ENCODE measurements around the gene ACSS3. TPM values are rescaled to one million over a fixed set of nuclear protein-coding genes. Genes with fewer than 3 reads are reported as not detected.

ACSS3 gene
- polyA plus RNA-seq, 1 donor (not counting 4 experiments of a cell fraction or from before 2014, with no cell fraction given): 0.30 TPM

DNA sequence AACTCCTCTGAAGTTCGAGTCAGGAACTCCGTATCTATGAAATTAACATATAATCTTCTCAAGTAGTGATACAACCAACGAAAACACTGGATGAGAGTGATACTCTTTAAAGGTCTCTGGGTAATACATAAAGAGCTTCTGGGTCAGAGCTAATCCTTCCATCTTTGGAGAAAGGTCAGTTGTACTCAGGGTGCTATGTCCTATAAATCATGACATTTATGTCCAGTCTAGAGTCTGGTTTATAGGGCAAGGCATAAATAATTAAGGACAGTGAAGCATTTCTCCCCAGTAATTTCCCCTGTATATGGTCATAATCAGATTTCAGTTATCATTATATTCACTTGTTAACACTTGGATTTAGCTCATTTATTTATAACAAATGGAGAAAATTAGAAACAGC, 90.6 kb downstream of the ACSS3 start:
- DNase-seq (ENCODE audit: low read depth, low spot score): no peak
- H4K20me1 ChIP-seq (ENCODE audit: control insufficient read depth, extremely low read depth, insufficient read depth, low read length): no peaks in the 10 kb centered on the region
- FAIRE-seq: no peak
- no peaks in the 10 kb centered on the region for H3K9me3 ChIP-seq (ENCODE audit: control insufficient read depth, low read depth, low read length)
- no peaks in the 10 kb centered on the region for H3K36me3 ChIP-seq (ENCODE audit: control insufficient read depth in 2 of 2, extremely low read depth in 1 of 2, insufficient read depth in 2 of 2, low read length in 2 of 2)
- no peak overlapping the region for H2AFZ ChIP-seq (ENCODE audit: control insufficient read depth, low read length)
- H3K27me3 ChIP-seq (ENCODE audit: control insufficient read depth, extremely low read depth, insufficient read depth, low read length): no peaks in the 10 kb centered on the region
- peaks cover 22% of the 10 kb centered on the region for H3K4me1 ChIP-seq (ENCODE audit: control insufficient read depth, extremely low read depth, insufficient read depth, low read length)
- no peak overlapping the region for H3K4me3 ChIP-seq (ENCODE audit: control insufficient read depth in 2 of 3, extremely low read depth in 1 of 3, insufficient read depth in 2 of 3, low read depth in 1 of 3, low read length in 3 of 3)
- TF ChIP-seq, protein P1, sequence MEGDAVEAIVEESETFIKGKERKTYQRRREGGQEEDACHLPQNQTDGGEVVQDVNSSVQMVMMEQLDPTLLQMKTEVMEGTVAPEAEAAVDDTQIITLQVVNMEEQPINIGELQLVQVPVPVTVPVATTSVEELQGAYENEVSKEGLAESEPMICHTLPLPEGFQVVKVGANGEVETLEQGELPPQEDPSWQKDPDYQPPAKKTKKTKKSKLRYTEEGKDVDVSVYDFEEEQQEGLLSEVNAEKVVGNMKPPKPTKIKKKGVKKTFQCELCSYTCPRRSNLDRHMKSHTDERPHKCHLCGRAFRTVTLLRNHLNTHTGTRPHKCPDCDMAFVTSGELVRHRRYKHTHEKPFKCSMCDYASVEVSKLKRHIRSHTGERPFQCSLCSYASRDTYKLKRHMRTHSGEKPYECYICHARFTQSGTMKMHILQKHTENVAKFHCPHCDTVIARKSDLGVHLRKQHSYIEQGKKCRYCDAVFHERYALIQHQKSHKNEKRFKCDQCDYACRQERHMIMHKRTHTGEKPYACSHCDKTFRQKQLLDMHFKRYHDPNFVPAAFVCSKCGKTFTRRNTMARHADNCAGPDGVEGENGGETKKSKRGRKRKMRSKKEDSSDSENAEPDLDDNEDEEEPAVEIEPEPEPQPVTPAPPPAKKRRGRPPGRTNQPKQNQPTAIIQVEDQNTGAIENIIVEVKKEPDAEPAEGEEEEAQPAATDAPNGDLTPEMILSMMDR (optimal IDR thresholded peaks at IDR 0.05 in 1 of 3, IDR thresholded peaks at IDR 0.05 in 1 of 3, conservative IDR thresholded peaks at IDR 0.05 in 1 of 3; ENCODE audit: extremely low read depth in 1 of 3, insufficient read depth in 2 of 3, low read length in 3 of 3): no peak
- no peak for TF ChIP-seq EZH2 (IDR thresholded peaks at IDR 0.05; ENCODE audit: low read length)
- dilution Hi-C loops (cut with MboI; ENCODE audit: extremely low pct_ligation_motif_present, low sequenced_read_pairs): no loop called here
- H3K9me1 ChIP-seq (ENCODE audit: control insufficient read depth, extremely low read depth, insufficient read depth, low read length): no peaks in the 10 kb centered on the region
- no peak overlapping the region for H3K4me2 ChIP-seq (ENCODE audit: control insufficient read depth, extremely low read depth, insufficient read depth, low read depth, low read length)
- no peak overlapping the region for H3K9ac ChIP-seq (ENCODE audit: control insufficient read depth, extremely low read depth, insufficient read depth, low read length)
- H3K79me2 ChIP-seq (ENCODE audit: control insufficient read depth, insufficient read depth, low read length): no peaks in the 10 kb centered on the region
- H3K27ac ChIP-seq (ENCODE audit: control insufficient read depth, insufficient read depth, low read length): no peak overlapping the region

DNA sequence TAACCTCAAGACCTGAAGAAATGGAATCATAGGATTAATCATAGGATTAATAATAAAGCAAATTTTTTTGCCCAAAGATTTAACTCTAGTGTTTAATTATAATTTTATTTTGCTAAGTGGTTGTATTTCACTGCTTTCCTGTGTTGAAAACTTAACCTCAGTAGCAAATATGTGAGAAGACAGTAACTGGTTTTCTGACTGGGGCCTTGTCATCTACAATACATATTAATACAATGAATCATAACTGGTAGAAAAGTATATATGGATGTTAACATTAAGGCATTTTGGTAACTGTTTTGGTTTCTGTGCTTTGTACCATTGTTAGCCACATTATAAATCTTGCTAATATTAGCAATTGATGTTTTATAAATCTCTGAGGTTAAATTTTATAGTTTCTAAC, 92.2 kb downstream of the ACSS3 start:
- no peaks in the 10 kb centered on the region for H3K27me3 ChIP-seq (ENCODE audit: control insufficient read depth, extremely low read depth, insufficient read depth, low read length)
- no peak for DNase-seq (ENCODE audit: low read depth, low spot score)
- H3K4me2 ChIP-seq (ENCODE audit: control insufficient read depth, extremely low read depth, insufficient read depth, low read depth, low read length): no peak overlapping the region
- peaks cover 22% of the 10 kb centered on the region for H3K4me1 ChIP-seq (ENCODE audit: control insufficient read depth, extremely low read depth, insufficient read depth, low read length)
- no peaks in the 10 kb centered on the region for H3K9me1 ChIP-seq (ENCODE audit: control insufficient read depth, extremely low read depth, insufficient read depth, low read length)
- no peak for FAIRE-seq
- H3K9me3 ChIP-seq (ENCODE audit: control insufficient read depth, low read depth, low read length): no peaks in the 10 kb centered on the region
- H3K36me3 ChIP-seq (ENCODE audit: control insufficient read depth in 2 of 2, extremely low read depth in 1 of 2, insufficient read depth in 2 of 2, low read length in 2 of 2): no peaks in the 10 kb centered on the region
- H4K20me1 ChIP-seq (ENCODE audit: control insufficient read depth, extremely low read depth, insufficient read depth, low read length): no peaks in the 10 kb centered on the region
- no peak overlapping the region for H3K4me3 ChIP-seq (ENCODE audit: control insufficient read depth in 2 of 3, extremely low read depth in 1 of 3, insufficient read depth in 2 of 3, low read depth in 1 of 3, low read length in 3 of 3)
- no peak overlapping the region for H3K9ac ChIP-seq (ENCODE audit: control insufficient read depth, extremely low read depth, insufficient read depth, low read length)
- no peak overlapping the region for H3K27ac ChIP-seq (ENCODE audit: control insufficient read depth, insufficient read depth, low read length)
- H3K79me2 ChIP-seq (ENCODE audit: control insufficient read depth, insufficient read depth, low read length): no peaks in the 10 kb centered on the region
- peak overlapping the region; percentile 42 for H2AFZ ChIP-seq (ENCODE audit: control insufficient read depth, low read length)
- TF ChIP-seq EZH2 (IDR thresholded peaks at IDR 0.05; ENCODE audit: low read length): no peak
- TF ChIP-seq, protein P1 (optimal IDR thresholded peaks at IDR 0.05 in 1 of 3, IDR thresholded peaks at IDR 0.05 in 1 of 3, conservative IDR thresholded peaks at IDR 0.05 in 1 of 3; ENCODE audit: extremely low read depth in 1 of 3, insufficient read depth in 2 of 3, low read length in 3 of 3): no peak
- dilution Hi-C loops (cut with MboI; ENCODE audit: extremely low pct_ligation_motif_present, low sequenced_read_pairs): no loop called here

Measured in keratinocyte (primary cell).